Ovary (tissue), 3 donors: ENCODE results near the gene ARMC2.

Experiments used
- CTCF ChIP-seq, 3 donors: fragments of 450-650 bp in 2 of 3; fragments of 200-600 bp in 1 of 3; IDR thresholded peaks; one replicate each; pipeline versions ENCODE4 v1.5.1 to v1.8.0; 2016 to 2022; ENCODE audit warnings: antibody characterized with exemption in 3 of 3, mild to moderate bottlenecking in 1 of 3
- EP300 ChIP-seq: sonication (generic); formaldehyde crosslinking; IDR thresholded peaks from one replicate; pipeline ENCODE4 v1.6.1; 2017; ENCODE audit warnings: antibody characterized with exemption
- POLR2A ChIP-seq: fragments of 450-650 bp; IDR thresholded peaks from one replicate; pipeline ENCODE4 v1.6.1; 2017; ENCODE audit warnings: antibody characterized with exemption, mild to moderate bottlenecking, moderate library complexity
- donor health status: DM: no; HTN: no; CAD: no.

- no peak for TF ChIP-seq CTCF (IDR thresholded peaks at IDR 0.05)
- no peak for TF ChIP-seq POLR2A
- no peak for TF ChIP-seq EP300
Measured at GRCh38 chr6:108806171-108806570, 42.1 kb upstream of the ARMC2 start.
